T-cell (primary cell): Measurements from ENCODE around the gene TMEM30B. TPM values are rescaled to one million over a fixed set of nuclear protein-coding genes. Genes with fewer than 3 reads are reported as not detected.
A peak's percentile ranks its signal among the peaks of the same experiment; 100 is the strongest.

ENCODE experiments used
- ATAC-seq, 4 experiments: fragments of 200-7000 bp in 3 of 4; fragments of 150-1000 bp in 1 of 4; cut with Tn5 transposase; replicated peaks in 1 of 4; 1 replicate in 3 of 4; 2 replicates in 1 of 4; pipeline ENCODE4 v1.10.0; 2021; ENCODE audit warnings: moderate library complexity in 3 of 4, mild to moderate bottlenecking in 2 of 4, moderate number of reproducible peaks in 1 of 4
- CTCF ChIA-PET, 2 donors: fragments of 300-600 bp; sonication (Branson Sonifier 250); formaldehyde crosslinking; loops; one replicate each; lab custom pipeline; 2022; ENCODE audit warnings: antibody characterized with exemption in 2 of 2; lab: Charles Lee
- POLR2A ChIA-PET, 2 donors: fragments of 300-600 bp; sonication (Branson Sonifier 250); formaldehyde crosslinking; loops; one replicate each; lab custom pipeline; 2022; ENCODE audit warnings: antibody characterized with exemption in 2 of 2; lab: Charles Lee
- DNase-seq, 35 experiments: peaks; one replicate each; pipeline versions ENCODE4 v3.0.0 to v3.0.0-alpha.2; 2013 to 2023
- H3K27ac ChIP-seq: one replicate; pipeline ENCODE4 v1.5.1; 2013; ENCODE audit warnings: low read length
- H3K27me3 ChIP-seq, 2 experiments: replicated peaks in 1 of 2; 1 replicate in 1 of 2; 2 replicates in 1 of 2; pipeline versions ENCODE4 v1.6.1 to v1.7.0; 2013; ENCODE audit warnings: low read length in 1 of 2, mixed read lengths in 1 of 2; ENCODE audit not compliant: control insufficient read depth in 2 of 2, insufficient read depth in 2 of 2; ENCODE audit errors: extremely low read depth in 1 of 2
- H3K36me3 ChIP-seq, 2 donors: 1 replicate in 1 of 2; 2 replicates in 1 of 2; pipeline versions ENCODE4 v1.6.1 to v1.7.0; 2013; ENCODE audit warnings: low read length in 1 of 2; ENCODE audit not compliant: control insufficient read depth in 2 of 2, insufficient read depth in 1 of 2; ENCODE audit errors: extremely low read depth in 1 of 2
- H3K4me1 ChIP-seq, 2 experiments: 1 replicate in 1 of 2; 2 replicates in 1 of 2; pipeline versions ENCODE4 v1.6.1 to v1.7.0; 2013; ENCODE audit warnings: low read length in 2 of 2, mixed read lengths in 1 of 2; ENCODE audit not compliant: insufficient read depth in 2 of 2, control insufficient read depth in 1 of 2; ENCODE audit errors: extremely low read depth in 1 of 2
- H3K4me3 ChIP-seq, 2 donors: 1 replicate in 1 of 2; 2 replicates in 1 of 2; pipeline versions ENCODE4 v1.5.1 to v1.7.0; 2013; ENCODE audit warnings: mild to moderate bottlenecking in 2 of 2, low read length in 1 of 2, moderate library complexity in 1 of 2; ENCODE audit not compliant: control insufficient read depth in 1 of 2; ENCODE audit errors: extremely low read depth in 1 of 2
- H3K9me3 ChIP-seq: 2 replicates; pipeline ENCODE4 v1.7.0; 2013
- H3K27ac Mint-ChIP-seq, 2 donors: one replicate each; pipeline ENCODE4 v1.8.0; 2020 to 2021; ENCODE audit warnings: mild to moderate bottlenecking in 2 of 2, mixed read lengths in 2 of 2
- H3K27me3 Mint-ChIP-seq, 2 donors: one replicate each; pipeline ENCODE4 v1.8.0; 2021 to 2022; ENCODE audit warnings: mixed read lengths in 2 of 2
- H3K36me3 Mint-ChIP-seq: one replicate; pipeline ENCODE4 v1.8.0; 2021; ENCODE audit warnings: mixed read lengths
- H3K4me1 Mint-ChIP-seq, 3 donors: one replicate each; pipeline ENCODE4 v1.8.0; 2020 to 2022; ENCODE audit warnings: mixed read lengths in 3 of 3, mild to moderate bottlenecking in 1 of 3
- H3K4me3 Mint-ChIP-seq, 3 donors: one replicate each; pipeline ENCODE4 v1.8.0; 2020 to 2022; ENCODE audit warnings: mild to moderate bottlenecking in 3 of 3, mixed read lengths in 3 of 3, moderate library complexity in 3 of 3
- H3K9me3 Mint-ChIP-seq, 3 donors: one replicate each; pipeline ENCODE4 v1.8.0; 2020 to 2022; ENCODE audit warnings: mixed read lengths in 3 of 3
- WGBS: methylation state at CpG from one replicate; pipeline ENCODE4 v1.1.5; 2013; ENCODE audit warnings: missing lambda C conversion rate; ENCODE audit not compliant: insufficient coverage; 5-methylcytosine and 5-hydroxymethylcytosine counted together
- total RNA-seq, 35 experiments: library from RNA in 6 of 35; stranded (reverse) in 6 of 35; fragments of 120-200 nt in 1 of 35; gene quantifications; one replicate each; pipeline versions ENCODE4 v1.2.1 to v1.2.4 and lab custom pipeline; 2013 to 2026

TMEM30B gene
- total RNA-seq, 5 donors from 2014 or later (not counting 1 experiment from before 2014, with no cell fraction given) = 2.1 to 8.6 (median 2.9) TPM

DNA sequence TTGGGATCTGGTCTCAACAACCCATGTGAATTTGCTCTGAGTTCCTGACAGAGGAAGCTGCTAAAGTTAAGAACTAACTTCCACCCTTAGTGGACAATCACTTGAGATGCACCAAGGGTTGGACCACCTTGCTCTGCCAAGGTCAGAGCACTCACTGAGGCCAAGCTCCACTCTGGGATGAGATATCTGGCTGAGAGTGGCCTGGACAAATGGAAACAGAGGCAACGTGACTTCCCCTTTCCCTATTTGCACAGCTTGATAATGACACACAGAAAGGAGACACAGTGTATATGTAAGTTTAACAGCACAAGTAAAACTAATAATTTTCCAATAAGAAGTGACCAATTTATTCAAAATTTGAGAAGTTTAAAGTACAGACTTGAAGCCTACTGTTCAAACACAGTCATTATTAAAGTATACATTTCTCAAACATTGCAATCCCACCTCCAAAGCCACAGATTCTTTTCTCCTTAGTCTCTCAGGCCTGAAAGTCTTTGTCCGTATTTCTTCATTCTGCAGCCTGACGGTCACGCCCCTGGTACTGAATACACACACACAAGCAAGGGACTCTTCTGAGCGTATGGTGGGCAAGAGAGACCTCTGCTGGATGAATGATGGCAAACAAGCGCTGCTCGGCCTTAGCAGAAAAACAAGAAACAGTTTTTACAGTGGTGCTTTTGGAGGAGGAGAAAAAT, 28.6 kb downstream of the TMEM30B start:
- Mint-ChIP-seq H3K4me3 (no peak overlapping the region), H3K4me1 (peaks cover 0 to 6% (median 2%) of the 10 kb centered on the region in 3 donors), H3K27ac (no peak overlapping the region), H3K9me3 (no peaks in the 10 kb centered on the region), H3K36me3 (no peaks in the 10 kb centered on the region), H3K27me3 (peaks cover 11 to 24% of the 10 kb centered on the region in 2 donors)
- no CpG with 5 or more reads among the region's 7 CpGs for WGBS
- no peaks in the 10 kb centered on the region for H3K36me3 ChIP-seq
- peaks cover 0 to 10% of the 10 kb centered on the region in 2 experiments for H3K27me3 ChIP-seq
- ChIA-PET CTCF (interaction anchor here (0.9 to 2.7 kb wide), 6 partner anchors 14 to 921 kb away, joined by 3 to 32 read pairs (median 4); no protein-coding TSS in a partner anchor), POLR2A (no interaction called here)
- peak; percentile 19 to 78 (median 49) for DNase-seq
- ATAC-seq = peak; percentile 65 to 91 (median 85)
- no peak overlapping the region for H3K27ac ChIP-seq
- no peaks in the 10 kb centered on the region for H3K9me3 ChIP-seq
- no peak overlapping the region for H3K4me3 ChIP-seq
- H3K4me1 ChIP-seq = no peaks in the 10 kb centered on the region

DNA sequence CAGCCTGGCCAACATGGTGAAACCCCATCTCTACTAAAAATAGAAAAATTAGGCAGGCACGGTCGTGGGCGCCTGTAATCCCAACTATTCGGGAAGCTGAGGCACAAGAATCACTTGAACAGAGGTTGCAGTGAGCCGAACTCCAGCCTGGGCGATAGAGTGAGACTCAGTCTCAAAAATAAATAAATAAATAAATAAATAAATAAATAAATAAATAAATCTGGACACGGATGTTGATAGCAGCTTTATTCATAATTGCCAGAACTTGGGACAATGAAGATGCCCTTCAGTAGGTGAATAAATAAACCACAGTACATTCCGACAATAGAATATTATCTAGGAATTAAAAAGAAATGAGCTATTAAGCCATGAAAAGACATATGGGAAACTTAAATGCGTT, 31.1 kb downstream of the TMEM30B start:
- 75% methylated on average over 1 of the region's 9 CpGs for WGBS
- no peaks in the 10 kb centered on the region for H3K36me3 Mint-ChIP-seq
- H3K27ac ChIP-seq = no peak overlapping the region
- no peaks in the 10 kb centered on the region for H3K9me3 Mint-ChIP-seq
- H3K27me3 ChIP-seq = peaks cover 0 to 13% of the 10 kb centered on the region in 2 experiments
- no peak overlapping the region for H3K27ac Mint-ChIP-seq
- H3K4me1 Mint-ChIP-seq = peaks cover 0 to 6% (median 2%) of the 10 kb centered on the region in 3 donors
- ATAC-seq (no peak), DNase-seq (no peak)
- H3K4me3 ChIP-seq = no peak overlapping the region
- no peaks in the 10 kb centered on the region for H3K4me1 ChIP-seq
- no peaks in the 10 kb centered on the region for H3K36me3 ChIP-seq
- no peaks in the 10 kb centered on the region for H3K9me3 ChIP-seq
- H3K27me3 Mint-ChIP-seq = peaks cover 5 to 18% of the 10 kb centered on the region in 2 donors
- ChIA-PET CTCF (interaction anchor here in 1 of 2 donors (0.5 to 1.1 kb wide), 2 partner anchors 427 to 900 kb away, joined by 4 to 5 read pairs; no protein-coding TSS in a partner anchor), POLR2A (no interaction called here)
- H3K4me3 Mint-ChIP-seq = no peak overlapping the region

DNA sequence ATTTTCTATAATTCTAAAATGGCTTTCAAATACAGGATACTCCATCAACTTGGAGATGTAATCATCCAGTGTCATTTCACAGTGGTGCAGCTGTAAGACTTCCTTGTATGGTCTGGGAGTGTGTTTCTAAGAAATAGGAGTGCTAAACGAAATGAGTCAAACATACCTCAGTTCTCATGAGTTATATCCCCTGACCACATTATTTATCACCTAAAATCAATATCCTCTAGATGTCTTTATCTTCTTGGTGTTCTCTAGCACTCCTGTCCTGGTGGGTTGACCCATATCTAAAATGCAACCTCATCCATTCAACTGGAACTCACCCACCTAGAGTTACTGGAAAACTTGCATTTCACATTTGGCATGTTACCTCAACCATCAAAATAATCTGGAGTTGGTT, 33.2 kb downstream of the TMEM30B start:
- H3K36me3 Mint-ChIP-seq = no peaks in the 10 kb centered on the region
- H3K27me3 Mint-ChIP-seq = peaks cover 4 to 10% of the 10 kb centered on the region in 2 donors
- H3K36me3 ChIP-seq = no peaks in the 10 kb centered on the region
- 40% methylated on average over 1 of the region's 1 CpG for WGBS
- POLR2A ChIA-PET = interaction anchor here in 1 of 2 donors (0.7 kb wide), 1 partner anchor 1403 kb away, joined by 3 read pairs; no protein-coding TSS in a partner anchor
- no peak for ATAC-seq
- no peak overlapping the region for H3K4me3 Mint-ChIP-seq
- no peak for DNase-seq
- no peak overlapping the region for H3K27ac ChIP-seq
- no peaks in the 10 kb centered on the region for H3K9me3 Mint-ChIP-seq
- H3K4me1 Mint-ChIP-seq = peaks cover 0 to 6% (median 2%) of the 10 kb centered on the region in 3 donors
- CTCF ChIA-PET = no interaction called here
- peaks cover 0 to 10% of the 10 kb centered on the region in 2 experiments for H3K27me3 ChIP-seq
- no peaks in the 10 kb centered on the region for H3K9me3 ChIP-seq
- H3K27ac Mint-ChIP-seq = no peak overlapping the region
- H3K4me3 ChIP-seq = no peak overlapping the region
- no peaks in the 10 kb centered on the region for H3K4me1 ChIP-seq

DNA sequence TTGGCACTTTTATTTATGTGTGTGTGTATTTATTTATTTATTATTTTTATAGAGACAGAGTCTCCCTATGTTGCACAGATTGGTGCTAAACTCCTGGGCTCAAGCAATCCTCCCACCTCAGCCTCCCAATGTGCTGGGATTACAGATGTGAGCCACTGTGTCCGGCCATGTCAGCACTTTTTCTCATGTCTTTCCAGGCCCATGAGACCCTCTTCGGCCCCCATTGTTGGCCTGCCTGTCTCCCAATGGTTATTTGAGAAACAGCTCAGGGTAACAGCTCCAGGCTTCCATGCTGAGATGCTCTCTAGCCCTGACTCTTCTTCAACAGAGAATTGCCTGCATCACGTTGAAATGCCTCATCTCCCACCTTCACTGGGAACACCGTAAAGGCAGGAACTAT, 34.4 kb downstream of the TMEM30B start:
- CTCF ChIA-PET = interaction anchor here in 1 of 2 donors (0.6 kb wide), 1 partner anchor 1349 kb away, joined by 4 read pairs; no protein-coding TSS in a partner anchor
- H3K27ac Mint-ChIP-seq = no peak overlapping the region
- WGBS = 55% methylated on average over 2 of the region's 4 CpGs

DNA sequence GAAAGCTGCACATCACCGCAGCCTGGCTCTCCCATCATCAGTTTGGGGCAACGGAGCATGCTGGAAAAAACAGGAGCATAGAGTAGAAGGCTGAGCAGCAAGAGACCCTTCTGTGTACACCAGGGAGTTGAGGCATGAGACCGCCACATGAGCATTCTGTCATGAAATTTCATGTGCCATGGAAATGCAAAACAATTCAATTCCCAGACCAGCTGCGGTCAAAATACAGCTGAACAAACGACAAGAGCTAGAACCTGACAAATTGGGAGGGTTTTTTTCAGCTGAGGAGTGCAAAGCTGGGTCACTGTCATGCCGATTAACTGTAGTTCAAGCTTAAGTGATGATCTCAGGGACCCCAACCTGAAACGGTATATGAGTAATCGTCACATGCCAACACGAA, 37.1 kb downstream of the TMEM30B start:
- Histone ChIP-seq H3K4me1 (no peaks in the 10 kb centered on the region), H3K27ac (no peak overlapping the region), H3K27me3 (peaks cover 0 to 2% of the 10 kb centered on the region in 2 experiments), H3K4me3 (no peak overlapping the region), H3K36me3 (no peaks in the 10 kb centered on the region), H3K9me3 (no peaks in the 10 kb centered on the region)
- 84% methylated on average over 6 of the region's 9 CpGs for WGBS
- Mint-ChIP-seq H3K9me3 (peaks cover 3 to 18% (median 12%) of the 10 kb centered on the region in 3 donors), H3K27ac (no peak overlapping the region), H3K4me3 (no peak overlapping the region), H3K4me1 (no peaks in the 10 kb centered on the region), H3K36me3 (no peaks in the 10 kb centered on the region), H3K27me3 (peaks cover 13 to 19% of the 10 kb centered on the region in 2 donors)
- CTCF ChIA-PET = no interaction called here
- ATAC-seq = no peak
- POLR2A ChIA-PET = no interaction called here
- DNase-seq = no peak

More for the DNA sequence above, 34.4 kb downstream of the TMEM30B start:
- no peaks in the 10 kb centered on the region for H3K4me1 Mint-ChIP-seq
- Histone ChIP-seq H3K27ac (no peak overlapping the region), H3K4me3 (no peak overlapping the region), H3K4me1 (no peaks in the 10 kb centered on the region), H3K27me3 (peaks cover 0 to 3% of the 10 kb centered on the region in 2 experiments), H3K9me3 (no peaks in the 10 kb centered on the region), H3K36me3 (no peaks in the 10 kb centered on the region)
- no peaks in the 10 kb centered on the region for H3K36me3 Mint-ChIP-seq
- peaks cover 2 to 11% of the 10 kb centered on the region in 2 donors for H3K27me3 Mint-ChIP-seq
- POLR2A ChIA-PET = no interaction called here
- DNase-seq (no peak), ATAC-seq (no peak)
- H3K4me3 Mint-ChIP-seq = no peak overlapping the region
- H3K9me3 Mint-ChIP-seq = peaks cover 0 to 1% (median under 1%) of the 10 kb centered on the region in 3 donors

DNA sequence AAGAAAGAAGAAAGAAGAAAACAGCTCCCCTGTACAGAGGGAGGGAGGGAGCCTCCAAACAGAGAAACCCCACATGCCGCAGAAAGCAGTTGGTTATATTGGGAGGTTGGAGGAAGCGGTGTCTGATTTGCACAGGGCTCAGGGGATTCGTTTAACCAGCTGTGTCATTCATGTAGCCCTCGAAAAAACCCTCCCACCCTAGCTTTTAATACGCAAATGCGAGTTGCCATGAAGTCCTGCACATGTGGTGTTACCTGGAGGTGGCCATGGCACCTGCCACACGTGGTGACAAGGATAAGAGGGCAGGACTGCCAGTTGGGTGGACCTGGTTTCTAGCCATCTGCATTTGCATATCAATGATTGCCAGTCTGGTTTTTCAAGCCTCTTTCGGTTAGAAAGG, 40.9 kb downstream of the TMEM30B start:
- no peaks in the 10 kb centered on the region for H3K4me1 Mint-ChIP-seq
- Histone ChIP-seq H3K4me3 (no peak overlapping the region), H3K27ac (no peak overlapping the region), H3K36me3 (no peaks in the 10 kb centered on the region), H3K27me3 (no peaks in the 10 kb centered on the region), H3K4me1 (no peaks in the 10 kb centered on the region), H3K9me3 (no peaks in the 10 kb centered on the region)
- no peaks in the 10 kb centered on the region for H3K36me3 Mint-ChIP-seq
- CTCF ChIA-PET = interaction anchor here in 1 of 2 donors (1.0 kb wide), 1 partner anchor 14 kb away, joined by 3 read pairs; no protein-coding TSS in a partner anchor
- 44% methylated on average over 3 of the region's 8 CpGs for WGBS
- no peak overlapping the region for H3K4me3 Mint-ChIP-seq
- H3K27ac Mint-ChIP-seq = no peak overlapping the region
- DNase-seq (no peak), ATAC-seq (no peak)
- peaks cover 3 to 18% (median 12%) of the 10 kb centered on the region in 3 donors for H3K9me3 Mint-ChIP-seq
- peaks cover 17 to 28% of the 10 kb centered on the region in 2 donors for H3K27me3 Mint-ChIP-seq
- POLR2A ChIA-PET = interaction anchor here in 1 of 2 donors (0.6 kb wide), 1 partner anchor 35 kb away, joined by 4 read pairs; no protein-coding TSS in a partner anchor
